Thymus (tissue), 11 donors: ENCODE results near the gene GTF2IRD1. TPM values are rescaled to one million over a fixed set of nuclear protein-coding genes. Genes with fewer than 3 reads are reported as not detected.

ENCODE experiments used
- DNase-seq, 9 donors: peaks; one replicate each; pipeline ENCODE4 v3.0.0-alpha.2; 2013; ENCODE audit warnings: low spot score in 9 of 9, low read depth in 6 of 9, missing footprints in 1 of 9
- H3K27ac ChIP-seq, 2 donors: one replicate each; pipeline ENCODE4 v1.5.1; 2013; ENCODE audit warnings: control low read depth in 1 of 2, low read depth in 1 of 2, low read length in 1 of 2, mild to moderate bottlenecking in 1 of 2, moderate library complexity in 1 of 2
- H3K27me3 ChIP-seq, 2 donors: one replicate each; pipeline ENCODE4 v1.5.1; 2013; ENCODE audit warnings: low read length in 1 of 2; ENCODE audit not compliant: control insufficient read depth in 2 of 2, insufficient read depth in 1 of 2
- H3K36me3 ChIP-seq, 2 donors: one replicate each; pipeline ENCODE4 v1.5.1; 2013; ENCODE audit warnings: low read length in 1 of 2, mild to moderate bottlenecking in 1 of 2, moderate library complexity in 1 of 2; ENCODE audit not compliant: control insufficient read depth in 2 of 2, insufficient read depth in 2 of 2
- H3K4me1 ChIP-seq, 2 donors: one replicate each; pipeline ENCODE4 v1.5.1; 2013; ENCODE audit warnings: low read length in 2 of 2; ENCODE audit not compliant: control insufficient read depth in 2 of 2, insufficient read depth in 2 of 2
- H3K4me3 ChIP-seq, 2 donors: one replicate each; pipeline ENCODE4 v1.5.1; 2013; ENCODE audit warnings: low read length in 2 of 2, control low read depth in 1 of 2, mild to moderate bottlenecking in 1 of 2
- H3K9me3 ChIP-seq, 2 donors: one replicate each; pipeline ENCODE4 v1.5.1; 2013; ENCODE audit warnings: low read length in 1 of 2, mild to moderate bottlenecking in 1 of 2; ENCODE audit not compliant: control insufficient read depth in 2 of 2, insufficient read depth in 1 of 2
- WGBS: extraction: QIAGEN DNeasy Blood & Tissue Kit; methylation state at CpG from one replicate; pipeline ENCODE4 v1.1.7; 2013; 5-methylcytosine and 5-hydroxymethylcytosine counted together
- polyA plus RNA-seq: library from polyadenylated mRNA; stranded (reverse); fragments of 200-250 nt; gene quantifications from one replicate; pipeline ENCODE4 v1.2.3, GENCODE V29; 2013
- total RNA-seq: library from RNA; stranded (reverse); fragments of 120-200 nt; gene quantifications from one replicate; pipeline ENCODE4 v1.2.4, GENCODE V29; 2013
- donor health status: healthy.

The GTF2IRD1 gene
- total and polyA plus RNA-seq, 2 donors, result 4.7 to 14.6 TPM

DNA sequence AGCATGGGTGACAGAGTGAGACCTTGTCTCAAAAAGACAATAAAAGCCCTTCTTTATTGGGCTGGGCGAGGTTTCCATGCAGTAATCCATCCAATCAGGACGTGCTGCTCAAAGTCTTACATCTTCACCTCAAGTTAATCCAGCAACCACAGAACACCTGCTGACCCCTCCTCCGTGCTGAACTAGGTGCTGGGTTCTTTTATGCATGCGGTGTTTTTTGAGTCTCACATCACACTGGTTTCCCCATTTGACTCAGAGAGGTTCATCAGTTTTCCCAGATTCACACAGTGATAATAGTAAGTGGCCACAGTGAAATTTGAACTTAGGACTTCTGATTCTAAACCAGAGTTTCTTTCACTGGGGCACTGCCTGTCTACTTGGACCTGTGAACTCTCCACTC, 145.5 kb downstream of the GTF2IRD1 start:
- 51% methylated on average over 4 of the region's 4 CpGs for WGBS
- peak in 1 of 9 donors; percentile 37 for DNase-seq
- peaks cover 4 to 10% of the 10 kb centered on the region in 2 donors for H3K4me1 ChIP-seq
- no peaks in the 10 kb centered on the region for H3K27me3 ChIP-seq
- no peaks in the 10 kb centered on the region for H3K9me3 ChIP-seq
- no peak overlapping the region for H3K27ac ChIP-seq
- H3K36me3 ChIP-seq, result no peaks in the 10 kb centered on the region
- H3K4me3 ChIP-seq, result no peak overlapping the region

DNA sequence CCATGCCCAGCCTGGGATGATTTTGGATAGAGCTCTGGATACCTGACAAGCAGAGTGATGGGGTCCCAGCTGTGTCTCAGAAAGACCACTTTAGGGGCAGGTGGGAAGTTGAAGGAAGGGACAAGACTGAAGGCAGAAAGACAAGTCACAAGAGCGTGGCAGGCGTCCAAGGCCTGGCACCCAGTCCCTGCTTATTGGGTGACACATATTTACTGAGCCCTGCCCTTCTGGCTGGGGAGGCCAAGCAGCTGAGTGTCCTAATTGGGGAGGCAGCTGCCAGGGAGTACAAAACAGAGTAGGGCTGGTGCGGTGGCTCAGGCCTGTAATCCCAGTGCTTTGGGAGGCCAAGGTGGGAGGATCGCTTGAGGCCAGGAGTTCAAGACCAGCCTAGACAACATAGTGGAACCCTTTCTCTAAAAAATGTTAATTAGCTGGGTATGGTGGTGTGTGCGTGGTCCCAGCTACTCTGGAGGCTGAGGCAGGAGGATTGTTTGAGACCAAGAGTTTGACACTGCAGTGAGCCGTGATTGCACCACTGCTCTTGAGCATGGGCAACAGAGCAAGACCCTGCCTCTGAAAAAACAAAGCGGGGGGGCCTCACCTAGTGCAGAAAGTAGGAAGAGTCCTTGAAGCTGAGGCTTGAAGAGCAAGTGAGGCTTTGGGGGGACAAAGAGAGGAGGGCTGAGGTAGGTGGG, 150.8 kb downstream of the GTF2IRD1 start:
- peaks cover 0 to 4% of the 10 kb centered on the region in 2 donors for H3K27me3 ChIP-seq
- no peaks in the 10 kb centered on the region for H3K36me3 ChIP-seq
- H3K27ac ChIP-seq, result no peak overlapping the region
- no peak for DNase-seq
- no peak overlapping the region for H3K4me3 ChIP-seq
- H3K9me3 ChIP-seq, result no peaks in the 10 kb centered on the region
- 99% methylated on average over 7 of the region's 7 CpGs for WGBS
- H3K4me1 ChIP-seq, result peaks cover 5 to 18% of the 10 kb centered on the region in 2 donors

DNA sequence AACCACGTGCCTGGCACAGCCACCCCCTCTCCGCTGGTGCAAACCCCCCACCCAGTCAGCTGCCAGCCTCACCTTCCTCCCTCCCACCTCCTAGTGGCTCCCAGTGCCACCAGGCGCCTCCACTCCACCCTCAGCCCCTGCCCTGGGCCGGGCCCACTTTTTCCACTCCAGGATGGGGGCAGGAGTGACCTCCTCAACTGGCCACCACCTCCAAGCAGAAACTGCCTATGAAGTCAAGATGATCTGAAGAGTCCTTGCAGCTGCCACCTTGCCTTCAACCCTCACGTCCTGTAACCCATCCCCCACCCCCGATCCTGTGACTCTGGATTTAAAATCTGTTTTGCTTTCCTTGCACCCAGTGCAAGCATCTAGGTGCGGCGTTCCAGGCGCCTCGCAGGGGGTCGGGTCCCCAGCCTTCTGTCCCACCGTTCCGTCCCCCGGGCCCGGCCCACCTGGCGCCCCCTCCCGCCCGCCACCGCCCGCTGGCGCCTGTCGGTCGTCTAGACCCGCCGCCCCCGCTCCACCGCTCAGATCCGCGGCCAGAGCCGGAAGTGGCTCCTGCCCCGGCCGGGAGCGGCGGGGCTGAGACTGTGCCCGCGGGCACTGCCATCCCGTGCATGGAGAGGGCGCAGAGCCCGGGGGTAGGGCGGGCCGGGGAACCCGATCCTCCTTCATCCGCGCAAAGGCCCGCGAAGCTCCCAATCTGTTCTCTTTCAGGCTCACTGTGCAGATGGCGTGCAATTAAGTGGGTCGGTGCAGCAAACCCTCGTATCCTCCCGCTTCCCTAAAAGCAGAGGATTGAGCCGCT, 152.6 kb downstream of the GTF2IRD1 start:
- H3K27ac ChIP-seq, result peak overlapping the region in 1 of 2 donors; percentile 66

DNA sequence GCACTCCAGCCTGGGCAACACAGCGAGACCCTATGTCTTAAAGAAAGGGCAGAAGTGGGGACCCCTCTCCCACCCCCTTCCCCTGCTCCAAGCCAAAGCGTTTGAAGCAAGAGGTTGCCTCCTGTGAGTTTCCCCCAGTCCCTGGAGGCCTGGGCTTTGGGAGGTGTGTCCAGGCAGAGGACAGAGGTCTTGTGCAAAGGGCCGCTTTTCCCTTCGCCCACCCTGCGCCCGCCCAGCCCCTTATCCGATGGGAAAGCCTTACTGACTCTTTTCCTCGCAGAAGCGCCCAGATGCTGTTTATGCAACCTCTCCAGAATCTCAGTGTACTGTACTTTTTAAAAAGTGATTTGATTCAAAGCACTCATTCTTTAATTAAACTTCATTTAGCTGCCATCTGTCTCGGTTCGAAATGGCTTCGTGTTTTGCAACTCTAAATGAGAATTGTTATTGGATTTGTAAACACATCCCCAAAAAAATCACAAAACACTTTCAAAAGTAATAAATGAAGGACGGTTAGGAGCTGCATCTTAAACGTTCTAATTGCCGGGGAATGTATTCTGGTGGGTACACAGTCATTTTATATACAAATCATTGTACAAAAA, 153.3 kb downstream of the GTF2IRD1 start:
- peak overlapping the region in 1 of 2 donors; percentile 29 for H3K4me3 ChIP-seq
- DNase-seq, result no peak
- WGBS, result 85% methylated on average over 15 of the region's 15 CpGs
- peaks cover 0 to 4% of the 10 kb centered on the region in 2 donors for H3K27me3 ChIP-seq
- H3K36me3 ChIP-seq, result no peaks in the 10 kb centered on the region
- no peak overlapping the region for H3K27ac ChIP-seq
- H3K4me1 ChIP-seq, result peaks cover 5 to 16% of the 10 kb centered on the region in 2 donors
- no peaks in the 10 kb centered on the region for H3K9me3 ChIP-seq

More for the DNA sequence above, 152.6 kb downstream of the GTF2IRD1 start:
- Histone ChIP-seq H3K27me3 (peaks cover 0 to 4% of the 10 kb centered on the region in 2 donors), H3K9me3 (no peaks in the 10 kb centered on the region), H3K36me3 (no peaks in the 10 kb centered on the region), H3K4me1 (peaks cover 5 to 16% of the 10 kb centered on the region in 2 donors), H3K4me3 (peak overlapping the region; percentile 29 to 52)
- peak in 5 of 9 donors; percentile 43 to 78 (median 48) for DNase-seq
- 7% methylated on average over 51 of the region's 51 CpGs for WGBS

DNA sequence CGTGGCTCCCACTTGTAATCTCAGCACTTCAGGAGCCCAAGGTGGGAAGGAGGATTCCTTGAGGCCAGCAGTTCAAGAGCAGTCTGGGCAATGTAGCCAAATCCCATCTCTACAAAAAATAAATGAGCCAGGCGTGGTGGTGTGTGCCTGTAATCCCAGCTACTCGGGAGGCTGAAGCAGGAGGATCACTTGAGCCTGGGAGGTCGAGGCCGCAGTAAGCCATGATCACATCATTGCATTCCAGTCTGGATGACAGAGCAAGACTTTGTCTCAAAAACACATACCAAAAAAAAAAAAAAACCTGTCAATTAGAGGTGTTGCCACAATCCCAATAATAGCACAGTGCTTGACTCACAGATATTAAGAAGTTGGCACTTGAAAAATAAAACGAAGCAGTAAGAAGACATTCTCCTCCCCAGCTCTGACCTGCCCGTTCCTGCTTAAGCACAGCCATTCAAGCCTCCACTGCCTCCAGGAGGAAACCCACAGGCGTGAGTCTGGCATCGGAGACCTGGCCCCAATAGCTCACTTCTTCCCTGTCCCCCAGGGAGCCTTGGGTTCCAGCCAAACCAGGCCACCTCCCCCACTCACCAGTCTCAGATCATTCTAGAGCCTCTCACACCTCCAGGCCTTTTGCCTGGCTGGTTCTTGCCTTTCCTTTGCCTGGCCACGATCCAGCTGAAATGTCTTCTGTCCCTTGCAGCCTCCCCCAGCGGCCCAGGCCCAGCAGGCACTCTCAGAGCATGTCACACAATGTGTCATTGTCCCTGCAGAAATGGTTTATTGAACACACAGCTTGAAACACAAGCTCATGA, 158.5 kb downstream of the GTF2IRD1 start:
- Histone ChIP-seq H3K27me3 (peaks cover 0 to 2% of the 10 kb centered on the region in 2 donors), H3K4me3 (no peak overlapping the region), H3K36me3 (no peaks in the 10 kb centered on the region), H3K27ac (no peak overlapping the region), H3K9me3 (no peaks in the 10 kb centered on the region), H3K4me1 (peaks cover 2 to 12% of the 10 kb centered on the region in 2 donors)
- no peak for DNase-seq
- WGBS, result 72% methylated on average over 11 of the region's 11 CpGs

DNA sequence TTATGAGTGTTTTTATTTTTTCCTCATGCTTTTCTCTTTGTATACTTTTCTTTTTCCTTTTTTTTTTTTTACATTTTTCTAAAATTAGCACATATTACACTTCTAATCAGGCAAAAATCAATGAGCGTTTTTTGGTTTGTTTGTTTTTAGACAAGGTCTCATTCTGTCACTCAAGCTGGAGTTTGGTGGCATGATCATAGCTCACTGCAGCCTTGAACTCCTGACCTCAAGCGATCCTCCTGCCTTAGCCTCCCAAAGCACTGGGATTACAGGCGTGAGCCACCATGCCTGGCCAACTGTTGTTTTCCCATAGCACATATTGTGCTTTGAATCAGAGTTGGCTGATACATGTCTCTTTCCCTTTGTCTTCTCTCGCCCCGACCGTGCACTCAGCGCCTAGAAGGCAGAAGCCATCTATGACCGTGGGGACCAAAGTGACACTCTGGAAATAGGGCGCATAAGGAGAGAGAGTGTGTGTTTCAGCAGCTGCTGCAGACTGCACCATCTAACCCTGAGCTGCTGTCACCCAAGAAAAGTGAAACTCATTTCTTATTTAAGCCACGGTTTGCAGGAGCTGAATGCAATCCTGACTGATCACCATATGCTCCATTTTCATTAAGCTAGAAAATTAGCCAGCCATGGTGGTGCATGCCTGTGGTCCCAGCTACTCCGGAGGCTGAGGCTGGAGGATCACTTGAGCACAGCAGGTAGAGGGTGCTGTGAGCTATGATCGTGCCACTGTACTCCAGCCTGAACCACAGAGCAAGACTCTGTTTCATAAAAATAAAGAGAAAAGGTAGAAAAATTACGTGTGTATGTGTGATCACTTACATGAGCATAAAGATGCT, 162.5 kb downstream of the GTF2IRD1 start:
- DNase-seq, result no peak
- H3K9me3 ChIP-seq, result no peaks in the 10 kb centered on the region
- H3K4me1 ChIP-seq, result peaks cover 11 to 26% of the 10 kb centered on the region in 2 donors
- H3K27me3 ChIP-seq, result no peaks in the 10 kb centered on the region
- H3K36me3 ChIP-seq, result no peaks in the 10 kb centered on the region
- H3K4me3 ChIP-seq, result no peak overlapping the region
- H3K27ac ChIP-seq, result peak overlapping the region in 1 of 2 donors; percentile 59
- WGBS, result 90% methylated on average over 13 of the region's 13 CpGs

DNA sequence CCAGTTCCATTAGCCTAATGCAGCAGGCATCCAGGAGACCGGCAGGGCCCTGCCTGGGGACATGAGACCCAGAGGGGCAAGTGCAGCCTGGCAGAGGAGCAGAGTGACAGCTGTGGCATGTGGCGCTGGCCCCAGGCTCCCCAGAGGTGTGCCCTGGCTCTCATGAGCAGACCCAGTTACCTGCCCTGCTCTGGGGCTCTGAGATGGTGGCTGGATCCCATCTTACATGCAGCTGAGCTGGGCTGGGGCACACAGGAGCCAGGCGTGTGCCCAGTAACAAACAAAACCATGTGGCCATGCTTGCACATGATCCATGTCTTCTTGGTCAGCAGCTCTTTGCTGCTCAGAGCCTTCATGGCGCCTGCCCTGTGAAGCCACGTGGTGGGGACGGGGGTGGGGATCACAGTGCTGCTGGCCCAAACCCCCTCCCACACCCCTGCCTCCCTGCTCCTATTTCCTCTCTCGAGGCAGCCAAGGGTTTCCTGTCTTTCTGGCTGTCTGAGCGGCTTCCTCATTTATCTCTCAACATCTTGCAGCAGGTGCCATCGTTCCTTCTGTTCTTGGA, 163.6 kb downstream of the GTF2IRD1 start:
- Histone ChIP-seq H3K27ac (peak overlapping the region; percentile 89 to 90), H3K27me3 (no peaks in the 10 kb centered on the region), H3K4me1 (peaks cover 11 to 26% of the 10 kb centered on the region in 2 donors), H3K9me3 (no peaks in the 10 kb centered on the region), H3K4me3 (no peak overlapping the region), H3K36me3 (no peaks in the 10 kb centered on the region)
- DNase-seq, result peak; percentile 43 to 85 (median 59)
- WGBS, result 28% methylated on average over 9 of the region's 9 CpGs
